Measurements from ENCODE around the gene CD59.
A peak's percentile ranks its signal among the peaks of the same experiment; 100 is the strongest.

Gene CD59

DNA sequence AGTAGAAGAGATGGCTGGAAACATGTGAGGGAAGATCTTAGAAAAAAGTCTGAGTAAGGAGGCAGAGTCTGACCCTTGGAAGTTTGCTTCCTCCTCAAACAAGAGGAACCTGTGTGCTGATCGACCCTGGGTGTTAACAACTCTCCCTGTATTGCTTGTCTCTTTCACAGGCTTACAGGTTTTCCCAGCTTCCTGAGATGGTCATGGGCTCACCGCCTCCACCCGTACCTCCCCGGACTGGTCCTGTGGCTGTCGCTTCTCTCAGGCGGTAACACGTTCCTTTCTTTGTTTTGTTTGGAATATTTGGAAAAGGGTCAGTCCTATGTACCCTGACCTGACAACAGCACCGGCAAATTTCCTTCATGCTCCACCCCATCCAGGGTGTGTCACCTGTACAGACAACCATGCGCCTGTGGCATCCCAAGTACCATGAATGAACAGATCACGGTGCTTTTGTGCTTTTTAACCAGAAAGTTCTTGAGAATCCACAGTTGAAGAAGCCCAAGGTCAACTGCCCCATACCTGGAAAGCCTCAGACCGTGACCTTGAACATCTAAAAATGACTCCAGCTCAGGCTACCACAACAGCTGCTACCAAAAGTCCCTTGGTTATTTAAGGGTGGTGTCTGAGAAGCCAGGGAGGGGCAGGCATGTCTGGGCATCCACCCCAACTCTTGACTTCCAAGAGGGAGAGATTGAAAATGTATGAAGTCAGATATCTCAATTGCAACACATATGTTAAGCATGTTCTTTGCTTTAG is 80.2 kb downstream of the CD59 start:
- POLR2A ChIA-PET, result no interaction called here
- CTCF ChIA-PET, result no interaction called here
- DNase-seq (ENCODE audit: extremely low spot score), result peak; percentile 46
- TF ChIP-seq, protein P1, sequence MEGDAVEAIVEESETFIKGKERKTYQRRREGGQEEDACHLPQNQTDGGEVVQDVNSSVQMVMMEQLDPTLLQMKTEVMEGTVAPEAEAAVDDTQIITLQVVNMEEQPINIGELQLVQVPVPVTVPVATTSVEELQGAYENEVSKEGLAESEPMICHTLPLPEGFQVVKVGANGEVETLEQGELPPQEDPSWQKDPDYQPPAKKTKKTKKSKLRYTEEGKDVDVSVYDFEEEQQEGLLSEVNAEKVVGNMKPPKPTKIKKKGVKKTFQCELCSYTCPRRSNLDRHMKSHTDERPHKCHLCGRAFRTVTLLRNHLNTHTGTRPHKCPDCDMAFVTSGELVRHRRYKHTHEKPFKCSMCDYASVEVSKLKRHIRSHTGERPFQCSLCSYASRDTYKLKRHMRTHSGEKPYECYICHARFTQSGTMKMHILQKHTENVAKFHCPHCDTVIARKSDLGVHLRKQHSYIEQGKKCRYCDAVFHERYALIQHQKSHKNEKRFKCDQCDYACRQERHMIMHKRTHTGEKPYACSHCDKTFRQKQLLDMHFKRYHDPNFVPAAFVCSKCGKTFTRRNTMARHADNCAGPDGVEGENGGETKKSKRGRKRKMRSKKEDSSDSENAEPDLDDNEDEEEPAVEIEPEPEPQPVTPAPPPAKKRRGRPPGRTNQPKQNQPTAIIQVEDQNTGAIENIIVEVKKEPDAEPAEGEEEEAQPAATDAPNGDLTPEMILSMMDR (IDR thresholded peaks at IDR 0.05; ENCODE audit: control extremely low read depth, extremely low read depth, low read depth, missing control alignments), result no peak

DNA sequence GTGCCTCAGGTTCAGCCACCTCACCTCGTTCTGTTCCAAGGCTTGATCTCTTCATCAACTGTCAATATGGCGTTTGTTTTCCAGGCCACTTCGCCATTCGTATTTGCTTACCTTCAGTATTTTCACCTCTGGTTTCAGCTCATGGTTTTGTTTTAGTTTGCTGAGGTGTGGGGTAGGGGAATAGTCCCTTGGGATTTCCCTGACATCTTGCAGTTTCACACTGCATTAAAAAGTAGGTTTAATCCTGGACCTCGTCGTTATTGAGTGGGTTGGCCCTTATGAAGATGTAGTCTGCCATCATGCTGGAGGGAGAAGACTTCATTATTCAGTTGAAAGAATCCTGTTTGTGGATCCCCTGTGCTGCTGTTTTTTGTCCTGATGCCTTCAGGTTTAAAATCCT is 81.6 kb downstream of the CD59 start:
- DNase-seq (ENCODE audit: extremely low spot score), result no peak
- CTCF ChIA-PET, result interaction anchor here (1.1 to 1.3 kb wide), 2 partner anchors 13 to 14 kb away, joined by 5 read pairs; no protein-coding TSS in a partner anchor
- POLR2A ChIA-PET, result no interaction called here
- TF ChIP-seq, protein P1 (IDR thresholded peaks at IDR 0.05; ENCODE audit: control extremely low read depth, extremely low read depth, low read depth, missing control alignments), result no peak
